Adipose tissue (tissue), 3 donors: ENCODE results near the gene CTNS. TPM values are rescaled to one million over a fixed set of nuclear protein-coding genes. Genes with fewer than 3 reads are reported as not detected.
"Not testable (repeated sequence)": the region's sequence is repeated elsewhere in the genome, so short reads cannot be mapped to it uniquely, and the experiment has no call there.

Source experiments
- H3K27ac ChIP-seq: one replicate; pipeline ENCODE4 v1.5.1; 2013; ENCODE audit warnings: low read depth, low read length
- WGBS, 3 donors: extraction: QIAGEN DNeasy Blood & Tissue Kit; methylation state at CpG; one replicate each; pipeline ENCODE4 v1.1.7; 2013; 5-methylcytosine and 5-hydroxymethylcytosine counted together
- polyA plus RNA-seq, 3 donors: library from polyadenylated mRNA; stranded (reverse); fragments of 200-250 nt; gene quantifications; one replicate each; pipeline ENCODE4 v1.2.3, GENCODE V29; 2013
- donor health status: healthy with polysubstance abuse.
- donor health status: Bipolar disorder and iron deficiency.
- donor health status: healthy.

The CTNS gene
- polyA plus RNA-seq, 3 donors: 7.6 to 14.9 (median 9.4) TPM

GRCh38 chr17:3695129-3695722 lies 58.7 kb downstream of the CTNS start:
- H3K27ac ChIP-seq: no peak overlapping the region
- 13 to 22% (median 14%) methylated on average over 16 to 17 of the region's 17 CpGs for WGBS, 3 donors

- H3K27ac ChIP-seq: no peak within 1 kb of the TSS
- WGBS, 3 donors: 0 to 2% (median 1%) methylated on average over 49 to 65 of the region's 65 CpGs
These were observed 59.3 kb downstream of the CTNS start, which contains the start of gene P2RX5 for GRCh38 chr17:3695723-3696411. P2RX5 (minus strand) TSS chr17:3696155; CDS start chr17:3696005, 150 bp downstream.

DNA sequence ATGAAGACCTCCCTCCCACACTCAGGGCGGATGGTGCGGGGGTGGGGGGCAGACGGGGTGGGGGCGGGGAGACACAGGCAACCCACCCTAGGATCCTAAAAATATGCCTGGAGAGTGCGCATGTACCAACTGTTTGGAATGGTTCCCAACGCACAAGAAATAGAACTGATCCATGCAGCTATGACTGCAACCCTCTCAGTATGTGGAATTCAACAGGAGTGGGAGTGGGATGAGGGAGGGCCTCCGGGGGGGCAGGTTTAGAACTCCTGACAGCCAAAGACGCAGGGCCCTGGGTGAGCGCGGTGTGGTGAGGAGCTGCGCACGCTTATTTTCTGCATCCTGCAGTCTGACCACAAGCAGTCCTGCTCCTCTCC lies 60.5 kb downstream of the CTNS start:
- H3K27ac ChIP-seq: no peak overlapping the region
- 51 to 53% (median 51%) methylated on average over 12 of the region's 12 CpGs for WGBS, 3 donors

GRCh38 chr17:3698139-3698538 lies 61.6 kb downstream of the CTNS start:
- 79 to 86% (median 82%) methylated on average over 4 of the region's 4 CpGs for WGBS, 3 donors

GRCh38 chr17:3699951-3700350 lies 63.4 kb downstream of the CTNS start:
- WGBS, 3 donors: 90 to 95% (median 90%) methylated on average over 4 of the region's 4 CpGs
- no peak overlapping the region for H3K27ac ChIP-seq

More at GRCh38 chr17:3698139-3698538, 61.6 kb downstream of the CTNS start:
- no peak overlapping the region for H3K27ac ChIP-seq

DNA sequence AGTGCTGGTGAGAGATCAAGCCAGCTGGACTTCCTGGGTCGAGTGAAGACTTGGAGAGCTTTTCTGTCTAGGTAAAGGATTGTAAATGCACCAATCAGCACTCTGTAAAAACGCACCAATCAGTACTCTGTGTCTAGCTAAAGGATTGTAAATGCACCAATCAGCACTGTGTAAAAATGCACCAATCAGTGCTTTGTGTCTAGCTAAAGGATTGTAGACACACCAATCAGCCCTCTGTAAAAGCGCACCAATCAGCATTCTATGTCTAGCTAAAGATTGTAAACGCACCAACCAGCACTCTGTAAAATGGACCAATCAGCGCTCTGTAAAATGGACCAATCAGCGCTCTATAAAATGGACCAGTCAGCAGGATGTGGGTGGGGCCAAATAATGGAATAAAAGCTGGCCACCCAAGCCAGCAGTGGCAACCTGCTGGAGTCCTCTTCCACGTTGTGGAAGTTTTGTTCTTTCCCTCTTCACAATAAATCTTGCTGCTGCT lies 65.5 kb downstream of the CTNS start:
- not testable (repeated sequence) for H3K27ac ChIP-seq
- 87 to 91% (median 87%) methylated on average over 7 of the region's 7 CpGs for WGBS, 3 donors

DNA sequence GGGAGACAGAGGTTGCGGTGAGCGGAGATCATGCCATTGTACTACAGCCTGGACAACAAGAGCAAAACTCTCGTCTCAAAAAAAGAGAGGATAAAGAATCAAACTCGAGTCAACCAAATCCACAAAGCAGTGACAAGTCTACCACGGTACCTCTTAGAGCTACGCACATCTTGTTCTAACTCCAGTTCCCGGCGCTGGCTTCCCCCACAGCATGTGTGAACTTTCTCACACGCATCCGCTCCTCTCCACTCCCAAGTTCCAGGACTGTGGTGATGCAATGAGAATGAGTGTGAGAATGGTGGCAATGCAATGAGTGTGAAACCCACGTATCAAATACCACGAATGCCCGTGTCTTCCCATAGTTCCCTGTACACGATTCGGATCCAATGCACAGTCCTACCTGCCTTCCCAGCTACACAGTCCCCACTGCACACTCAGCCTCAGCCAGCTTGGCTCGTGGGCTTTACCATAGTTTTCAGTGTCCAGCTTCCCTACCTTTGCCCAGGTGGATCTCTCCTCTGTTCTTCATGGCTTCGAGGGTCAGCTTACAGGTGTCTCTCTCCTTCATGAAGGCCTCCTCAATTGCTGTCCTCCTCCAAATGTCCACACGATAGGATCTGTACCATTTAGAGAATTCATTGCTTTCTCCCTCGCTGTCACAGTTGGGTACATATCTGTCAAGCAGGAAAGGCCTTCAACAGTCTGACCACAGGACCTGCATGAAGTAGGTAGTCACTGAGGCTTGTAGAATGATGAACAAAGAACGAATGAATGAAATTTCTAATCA lies 68.6 kb downstream of the CTNS start:
- no peak overlapping the region for H3K27ac ChIP-seq
- WGBS, 3 donors: 69 to 87% (median 85%) methylated on average over 20 of the region's 20 CpGs

DNA sequence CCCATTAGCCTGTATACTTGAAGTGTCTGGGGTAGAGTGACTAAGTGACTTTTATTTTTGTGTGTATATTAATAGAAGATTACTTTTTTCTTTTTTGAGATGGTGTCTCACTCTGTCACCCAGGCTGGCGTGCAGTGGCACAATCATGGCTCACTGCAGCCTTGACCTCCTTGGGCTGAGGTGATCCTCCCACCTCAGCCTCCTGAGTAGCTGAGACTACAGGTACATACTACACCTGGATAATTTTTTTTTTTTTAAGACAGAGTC lies 69.1 kb downstream of the CTNS start:
- H3K27ac ChIP-seq: not testable (repeated sequence)
- WGBS, 3 donors: 89 to 100% (median 100%) methylated on average over 1 of the region's 1 CpG

GRCh38 chr17:3708366-3708765 lies 71.8 kb downstream of the CTNS start:
- 54 to 65% (median 64%) methylated on average over 3 of the region's 3 CpGs for WGBS, 3 donors
- no peak overlapping the region for H3K27ac ChIP-seq

DNA sequence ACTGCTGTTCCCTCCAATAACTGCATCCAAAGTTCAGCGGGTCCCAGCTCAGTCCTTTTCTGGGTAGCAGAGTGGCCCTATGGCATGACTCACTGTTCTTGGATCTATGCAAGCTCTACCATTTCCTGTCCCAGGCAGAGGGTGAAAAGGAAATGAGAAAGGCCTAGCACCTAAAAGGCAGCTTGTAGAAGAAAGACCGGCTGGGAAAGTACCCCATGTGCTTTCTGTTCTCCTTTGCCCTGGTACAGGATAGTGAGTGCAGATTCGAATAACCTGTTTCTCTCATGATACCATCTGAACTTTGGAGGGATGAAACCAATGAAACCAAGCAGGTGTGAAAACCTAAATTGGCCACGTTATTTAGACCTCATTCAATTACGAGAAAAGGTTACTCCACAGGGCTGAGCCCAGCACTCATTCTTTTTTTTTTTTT lies 74.4 kb downstream of the CTNS start:
- whole genome bisulfite sequencing, 3 donors: 53 to 81% (median 57%) methylated on average over 5 of the region's 5 CpGs
- no peak overlapping the region for H3K27ac ChIP-seq

Other genes starting within 250 kb of the CTNS start
- gene OR1E1, start 238.3 kb upstream of the CTNS start, polyA plus RNA-seq: under 1 TPM in 2 of 3 donors, not detected in 1; 0.09 to 0.34 TPM
- not detected for gene OR3A3, start 225.4 kb upstream of the CTNS start, polyA plus RNA-seq
- gene OR1E2, start 202.9 kb upstream of the CTNS start, polyA plus RNA-seq: under 1 TPM in 1 of 3 donors, not detected in 2; 0.67 TPM
- gene SPATA22, start 164.9 kb upstream of the CTNS start, polyA plus RNA-seq: under 1 TPM in 2 of 3 donors, not detected in 1; 0.03 to 0.27 TPM
- gene ASPA, start 160.8 kb upstream of the CTNS start, polyA plus RNA-seq: 1 to 10 TPM in 2 of 3 donors, under 1 TPM in 1; 0.61 to 9.8 (median 4.7) TPM
- under 1 TPM; 0.22 to 0.90 (median 0.31) TPM for gene TRPV3, start 78.9 kb upstream of the CTNS start, polyA plus RNA-seq
- gene TRPV1, start 27.3 kb upstream of the CTNS start, polyA plus RNA-seq: 1 to 10 TPM; 2.7 to 3.7 (median 3.1) TPM
- 1 to 10 TPM; 6.4 to 9.2 (median 7.9) TPM for gene SHPK, start 510 bp upstream of the CTNS start, polyA plus RNA-seq
- 100 to 1,000 TPM in 1 of 3 donors, 10 to 100 TPM in 2; 54.3 to 172 (median 92.1) TPM for gene TAX1BP3, start 31.8 kb downstream of the CTNS start, polyA plus RNA-seq
- 10 to 100 TPM; 47.2 to 77.4 (median 47.5) TPM for gene EMC6, start 32.1 kb downstream of the CTNS start, polyA plus RNA-seq
- gene P2RX5, start 59.4 kb downstream of the CTNS start, polyA plus RNA-seq: 1 to 10 TPM in 2 of 3 donors, under 1 TPM in 1; 0.45 to 2.1 (median 1.1) TPM
- gene HASPIN, start 87.1 kb downstream of the CTNS start, polyA plus RNA-seq: under 1 TPM; 0.06 to 0.22 (median 0.12) TPM
- 10 to 100 TPM; 17.2 to 47.0 (median 41.3) TPM for gene ITGAE, start 164.4 kb downstream of the CTNS start, polyA plus RNA-seq
- 10 to 100 TPM; 13.0 to 18.2 (median 15.1) TPM for gene NCBP3, start 209.5 kb downstream of the CTNS start, polyA plus RNA-seq